SK-N-MC (cell line): ENCODE data around the gene PLEKHG4B.
"Not testable (repeated sequence)": the region's sequence is repeated elsewhere in the genome, so short reads cannot be mapped to it uniquely, and the experiment has no call there.

Experiments
- DNase-seq: peaks from one replicate; pipeline ENCODE4 v3.0.0-alpha.2; 2011; ENCODE audit warnings: low read depth, low spot score
- H3K27ac ChIP-seq: fragments of 200-600 bp; sonication (generic); 2 replicates; pipeline ENCODE4 v1.5.1; 2016; ENCODE audit warnings: mixed run types
- H3K36me3 ChIP-seq: fragments of 200-600 bp; sonication (generic); 2 replicates; pipeline ENCODE4 v1.6.1; 2017; ENCODE audit warnings: antibody characterized with exemption, low read length, mixed read lengths; ENCODE audit not compliant: insufficient read depth
- H3K4me3 ChIP-seq: fragments of 200-600 bp; sonication (generic); 2 replicates; pipeline ENCODE4 v1.5.1; 2016
- H3K9ac ChIP-seq: fragments of 200-600 bp; sonication (generic); 2 replicates; pipeline ENCODE4 v1.8.0; 2017; ENCODE audit warnings: mixed run types, mixed read lengths; ENCODE audit not compliant: insufficient read length
- H3K9me3 ChIP-seq: fragments of 200-600 bp; sonication (generic); 2 replicates; pipeline ENCODE4 v1.6.1; 2017; ENCODE audit warnings: low read depth, mild to moderate bottlenecking, antibody characterized with exemption, low read length, moderate library complexity, mixed read lengths
- EZH2 ChIP-seq: fragments of 200-600 bp; sonication (generic); IDR thresholded peaks from one replicate; pipeline ENCODE4 v1.6.1; 2017; ENCODE audit warnings: antibody characterized with exemption
- FOXP2 ChIP-seq: optimal IDR thresholded peaks from 2 replicates; pipeline ENCODE3; 2011; ENCODE audit warnings: mild to moderate bottlenecking, moderate library complexity; ENCODE audit not compliant: insufficient read depth; ENCODE audit errors: extremely low read length, control extremely low read depth
- POLR2AphosphoS5 ChIP-seq: IDR thresholded peaks from 2 replicates; pipeline ENCODE4 v1.6.1; 2012; ENCODE audit warnings: mild to moderate bottlenecking, low read depth, low read length, borderline replicate concordance

The PLEKHG4B gene

DNA sequence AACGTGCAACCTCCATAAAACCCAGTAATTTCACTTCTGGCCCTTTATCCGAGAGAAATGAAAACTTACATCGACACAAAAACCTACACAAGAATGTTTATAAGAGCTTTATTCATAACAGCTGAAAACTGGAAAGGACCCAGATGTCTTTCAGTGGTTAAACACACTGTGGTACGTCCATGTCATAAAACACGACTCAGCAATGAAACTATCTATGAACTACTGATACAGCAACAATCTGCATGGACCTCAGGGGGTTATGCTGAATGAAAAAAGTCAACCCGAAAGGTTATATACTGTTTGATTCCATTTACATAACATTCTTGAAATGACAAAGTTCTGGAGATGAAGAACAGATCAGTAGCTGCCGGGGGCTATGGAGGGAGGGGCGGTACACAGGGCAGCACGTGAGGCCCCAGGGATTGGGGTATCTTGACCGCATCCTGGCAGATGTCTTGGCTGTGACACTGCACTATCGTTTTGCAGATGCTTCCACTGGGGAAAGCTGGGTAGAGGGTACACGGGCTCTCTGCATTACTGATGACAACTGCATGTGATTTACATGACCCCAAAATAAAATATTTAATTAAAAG is 121.9 kb downstream of the PLEKHG4B start:
- Histone ChIP-seq H3K9ac (no peak overlapping the region), H3K9me3 (no peaks in the 10 kb centered on the region), H3K27ac (no peak overlapping the region), H3K36me3 (peaks cover 11% of the 10 kb centered on the region; the same call in 1 of the 2 replicates), H3K4me3 (no peak overlapping the region)
- TF ChIP-seq POLR2AphosphoS5: no peak
- no peak for DNase-seq

DNA sequence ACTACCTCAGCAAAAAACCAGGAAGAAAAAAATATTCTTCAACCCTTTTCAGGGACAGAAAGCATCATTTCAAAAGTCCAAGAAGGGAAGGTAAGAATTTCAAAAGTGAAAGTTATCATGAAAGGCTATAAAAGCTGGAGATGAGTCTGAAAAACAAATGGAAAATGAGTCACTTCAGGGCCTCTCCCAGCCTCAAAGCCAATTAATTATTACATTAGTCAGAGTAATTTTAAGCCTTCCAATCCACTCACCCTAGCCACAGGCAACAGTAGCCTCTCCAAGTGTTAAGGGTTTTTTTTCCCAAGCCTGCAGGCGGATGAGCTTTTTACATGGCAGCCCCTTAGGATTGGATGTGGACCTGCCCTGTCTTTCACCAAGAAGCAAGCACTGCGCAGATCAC is 123.3 kb downstream of the PLEKHG4B start:
- peaks cover 11% of the 10 kb centered on the region; the same call in 1 of the 2 replicates for H3K36me3 ChIP-seq
- H3K27ac ChIP-seq, H3K4me3 ChIP-seq, H3K9me3 ChIP-seq, DNase-seq, H3K9ac ChIP-seq: not testable (repeated sequence)

DNA sequence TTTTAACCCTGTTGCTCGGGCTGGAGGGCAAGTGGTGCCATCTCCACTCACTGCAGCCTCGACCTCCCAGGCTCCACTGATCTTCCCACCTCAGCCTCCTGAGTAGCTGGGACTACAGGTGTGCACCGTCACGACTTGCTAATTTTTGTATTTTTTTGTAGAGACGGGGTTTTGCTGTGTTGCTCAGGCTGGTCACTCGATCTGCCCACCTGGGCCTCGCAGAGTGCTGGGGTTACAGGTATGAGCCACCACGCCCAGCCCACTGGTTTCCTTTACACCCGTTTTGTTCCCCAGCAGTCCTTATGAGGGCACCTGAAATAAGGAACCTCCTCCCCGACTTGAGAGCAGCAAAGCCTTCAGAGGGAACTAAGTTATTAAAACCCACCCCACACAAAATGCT is 124.1 kb downstream of the PLEKHG4B start:
- not testable (repeated sequence) for H3K9ac ChIP-seq, DNase-seq, H3K4me3 ChIP-seq, H3K9me3 ChIP-seq, H3K27ac ChIP-seq
- H3K36me3 ChIP-seq: peaks cover 11% of the 10 kb centered on the region; the same call in 1 of the 2 replicates

- H3K9me3 ChIP-seq: not testable (repeated sequence)
- Histone ChIP-seq H3K4me3 (peak within 1 kb of the TSS; percentile 98), H3K36me3 (peaks cover 11% of the 10 kb centered on the region; the same call in 1 of the 2 replicates), H3K9ac (peak within 1 kb of the TSS; percentile 97), H3K27ac (peak within 1 kb of the TSS; percentile 71; the same call in 1 of the 2 replicates)
- peak; percentile 94 for TF ChIP-seq POLR2AphosphoS5
- DNase-seq: peak; percentile 58
Observed at GRCh38 chr5:217494-218456, 125.8 kb downstream of the PLEKHG4B start, which contains the start of the genes CCDC127 and SDHA. CCDC127 (minus strand) TSS chr5:218153; CDS start chr5:216849, 1,304 bp downstream. SDHA (plus strand) TSS chr5:218320; CDS start chr5:218356, 36 bp downstream.

DNA sequence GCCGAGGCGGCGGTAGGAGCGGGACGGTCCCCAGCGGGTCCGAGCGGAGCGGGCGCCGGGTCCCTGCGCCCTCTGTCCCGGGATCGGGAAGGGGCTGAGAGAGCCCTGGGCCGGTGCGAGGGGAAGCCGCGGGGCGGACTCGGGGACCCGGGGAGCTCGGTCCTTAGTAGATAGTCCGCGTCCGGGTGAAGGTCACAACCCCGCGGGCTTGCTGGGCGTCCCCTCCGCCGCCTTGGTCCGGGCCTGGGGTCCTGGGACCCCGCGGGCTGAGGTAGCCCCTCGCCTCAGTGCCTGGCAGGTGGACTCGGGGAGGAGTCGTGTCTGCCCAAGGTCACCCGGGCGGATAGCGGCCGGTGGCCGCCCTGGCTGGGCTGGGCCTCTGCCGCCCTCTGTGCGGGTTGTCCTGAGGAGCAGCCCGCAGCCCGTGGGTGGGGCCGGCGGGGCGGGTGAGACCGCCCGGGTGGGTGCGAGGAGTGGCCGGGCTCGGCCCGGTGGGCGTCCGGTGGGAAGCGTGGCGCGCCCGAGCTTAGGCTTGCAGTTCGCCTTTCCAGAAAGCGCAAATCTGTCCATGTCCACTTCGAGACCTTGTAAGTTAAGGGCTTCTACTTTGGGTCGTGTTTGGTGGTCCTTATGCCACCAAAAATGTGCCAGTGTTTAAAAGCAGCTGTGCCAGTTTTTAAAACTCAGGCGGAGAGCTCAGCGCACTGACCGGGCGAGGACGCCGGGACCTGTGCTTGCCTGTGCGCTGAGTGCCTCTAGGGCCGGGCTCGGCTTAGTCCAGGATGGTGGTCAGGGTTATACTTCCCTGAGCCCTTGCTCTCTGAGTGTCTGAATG is 126.7 kb downstream of the PLEKHG4B start:
- Histone ChIP-seq H3K9ac (peak overlapping the region; percentile 93), H3K4me3 (peak overlapping the region; percentile 98), H3K9me3 (no peaks in the 10 kb centered on the region), H3K27ac (no peak overlapping the region), H3K36me3 (peaks cover 14% of the 10 kb centered on the region)
- DNase-seq: no peak
- TF ChIP-seq FOXP2 (no peak), POLR2AphosphoS5 (no peak), EZH2 (no peak)

- no peak for TF ChIP-seq FOXP2
- no peak for TF ChIP-seq EZH2
- TF ChIP-seq POLR2AphosphoS5: no peak
- peaks cover 15% of the 10 kb centered on the region for H3K36me3 ChIP-seq
- H3K9ac ChIP-seq: peak overlapping the region; percentile 93
- H3K9me3 ChIP-seq: no peaks in the 10 kb centered on the region
- no peak for DNase-seq
- peak overlapping the region; percentile 98 for H3K4me3 ChIP-seq
- H3K27ac ChIP-seq: no peak overlapping the region
Observed at GRCh38 chr5:219460-219863, 127.5 kb downstream of the PLEKHG4B start.

DNA sequence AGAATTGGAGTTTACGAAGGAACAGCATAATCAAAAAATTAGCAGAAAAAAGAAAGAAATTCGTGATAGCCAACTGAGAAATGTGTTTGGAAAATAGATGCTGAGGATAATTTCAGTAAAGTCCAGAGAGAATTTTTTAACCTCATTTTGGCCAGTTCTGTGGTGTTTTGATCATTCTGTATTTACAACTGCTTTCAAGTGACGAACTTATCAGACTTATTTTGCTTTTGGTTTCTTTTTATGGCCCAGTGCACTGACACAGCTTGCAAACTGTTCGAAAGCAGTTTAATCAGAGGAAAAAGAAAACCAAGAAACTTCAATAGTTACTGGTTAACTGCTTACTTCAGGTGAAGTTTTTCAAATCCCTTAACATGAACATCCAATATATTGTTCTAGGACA is 128.0 kb downstream of the PLEKHG4B start:
- H3K9me3 ChIP-seq: no peaks in the 10 kb centered on the region
- no peak for TF ChIP-seq POLR2AphosphoS5
- no peak for TF ChIP-seq FOXP2
- TF ChIP-seq EZH2: no peak
- H3K9ac ChIP-seq: peak overlapping the region; percentile 93

DNA sequence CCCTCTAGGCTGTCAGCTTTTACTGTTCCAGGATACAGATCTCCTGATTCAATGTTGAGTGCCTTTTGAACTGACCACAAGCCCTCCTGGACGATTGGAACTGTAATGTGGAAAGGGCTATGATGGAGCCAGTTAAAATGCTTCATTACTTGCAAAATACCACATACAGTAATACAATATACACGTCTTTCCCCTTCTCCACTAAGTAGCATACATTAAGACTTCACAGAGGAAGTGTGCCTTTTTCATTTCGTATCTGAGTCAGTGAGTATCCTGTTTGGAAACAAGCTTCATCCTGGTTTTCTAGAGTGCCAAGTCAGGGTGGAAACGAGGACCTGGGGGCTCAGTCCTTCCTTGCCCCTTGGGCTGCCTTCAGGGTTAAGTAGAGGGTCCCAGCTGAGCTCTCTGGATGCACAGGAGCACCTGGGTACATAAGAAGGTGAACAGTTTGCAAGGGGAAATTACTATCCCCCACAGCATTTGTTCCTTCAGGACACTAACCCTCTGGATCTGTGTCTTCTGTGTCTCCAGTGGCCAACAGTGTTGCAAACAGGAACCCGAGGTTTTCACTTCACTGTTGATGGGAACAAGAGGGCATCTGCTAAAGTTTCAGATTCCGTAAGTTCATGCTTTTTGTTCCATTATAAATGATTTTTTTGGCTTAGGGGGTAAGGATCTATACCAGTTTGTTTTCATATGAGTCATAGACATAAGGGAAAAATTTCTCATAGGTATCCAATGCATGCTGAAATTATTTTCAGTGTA is 131.2 kb downstream of the PLEKHG4B start:
- not testable (repeated sequence) for H3K9ac ChIP-seq, H3K9me3 ChIP-seq, H3K27ac ChIP-seq, DNase-seq, H3K4me3 ChIP-seq
- peaks cover 43% of the 10 kb centered on the region for H3K36me3 ChIP-seq

More for the DNA sequence above, 128.0 kb downstream of the PLEKHG4B start:
- Histone ChIP-seq H3K4me3 (peak overlapping the region; percentile 98), H3K36me3 (peaks cover 18% of the 10 kb centered on the region), H3K27ac (no peak overlapping the region)
- no peak for DNase-seq
